ENCODE measurements around the gene TAS1R3.

Gene TAS1R3

DNA sequence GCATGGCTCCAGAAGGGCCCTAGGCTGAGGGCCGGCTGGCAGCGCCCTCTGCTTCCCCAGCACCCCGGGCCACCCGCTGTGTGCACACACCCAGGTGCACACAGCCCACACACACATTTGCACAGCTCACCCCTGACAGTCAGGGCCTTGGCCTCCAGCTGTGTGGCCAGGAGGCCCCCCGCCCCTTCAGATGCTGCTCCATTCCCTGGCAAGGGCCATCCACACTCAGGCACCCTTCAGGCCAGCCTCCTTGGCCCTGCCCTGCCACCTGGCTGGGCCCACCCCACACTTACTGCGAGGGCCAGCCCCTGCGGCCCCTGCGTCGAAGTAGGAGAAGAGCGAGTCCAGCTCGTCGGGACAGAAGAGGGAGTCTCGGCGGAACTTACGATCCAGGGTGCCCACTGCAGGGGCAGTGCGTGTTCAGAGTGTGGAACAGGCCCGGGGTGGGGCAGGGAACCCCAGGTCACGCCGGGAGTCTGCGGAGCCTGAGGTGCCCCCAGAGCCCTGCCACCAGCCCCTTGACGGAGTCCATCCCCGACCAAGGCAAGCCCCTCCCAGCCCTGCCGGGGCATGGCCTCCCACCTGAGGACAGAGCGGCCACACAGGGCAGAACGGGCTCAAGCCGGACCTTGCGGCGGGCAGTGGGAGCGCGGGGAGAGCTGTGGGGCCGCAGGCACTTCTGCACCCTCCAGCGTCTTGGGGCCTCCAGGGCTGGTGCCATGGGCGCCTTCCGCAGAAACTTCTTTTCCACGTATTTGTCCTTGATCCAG is 35.7 kb upstream of the TAS1R3 start:
- no peak for DNase-seq (ENCODE audit: low read depth)

DNA sequence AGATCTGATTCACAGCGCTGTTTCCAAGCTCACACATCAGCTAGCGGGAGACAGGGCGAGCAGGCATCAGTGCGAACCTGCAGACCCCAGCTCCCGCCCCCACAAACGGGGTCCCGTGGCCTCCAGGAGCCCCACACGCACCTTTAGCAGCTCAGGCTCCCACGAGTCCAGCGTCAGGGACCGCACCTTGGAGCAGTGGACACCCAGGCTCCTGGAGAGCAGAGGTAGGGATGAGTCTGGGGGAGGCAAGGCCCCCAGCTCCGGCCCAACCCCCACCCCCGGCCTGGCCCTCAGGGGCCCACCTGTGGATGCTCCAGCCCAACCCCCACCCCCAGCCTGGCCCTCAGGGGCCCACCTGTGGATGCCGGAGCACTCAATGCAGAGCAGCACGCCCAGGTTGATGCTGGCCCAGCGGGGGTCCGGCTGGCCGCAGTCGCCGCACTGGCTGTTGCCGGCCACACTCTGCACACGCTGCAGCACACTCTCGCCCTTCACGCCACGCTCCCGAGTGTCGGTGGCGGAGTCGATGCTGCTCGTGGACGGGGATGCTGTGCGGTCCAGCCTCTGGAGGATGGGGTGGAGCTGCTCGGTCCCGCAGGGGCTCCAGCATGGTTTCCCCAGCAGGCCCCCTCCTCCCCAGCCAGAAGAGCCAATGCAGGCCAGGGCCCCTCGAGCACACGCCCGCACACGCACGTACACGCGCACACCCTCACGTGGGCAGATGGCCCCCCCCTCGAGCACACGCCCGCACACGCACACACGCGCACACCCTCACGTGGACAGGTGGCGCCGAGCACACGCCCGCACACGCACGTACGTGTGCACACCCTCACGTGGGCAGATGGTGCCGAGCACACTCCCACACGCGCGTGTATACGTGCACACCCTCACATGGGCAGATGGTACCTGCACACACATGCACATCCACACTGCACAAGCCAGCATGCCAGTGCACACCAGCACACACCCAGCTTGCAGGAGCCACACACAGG is 34.7 kb upstream of the TAS1R3 start:
- no peak for DNase-seq (ENCODE audit: low read depth)

DNA sequence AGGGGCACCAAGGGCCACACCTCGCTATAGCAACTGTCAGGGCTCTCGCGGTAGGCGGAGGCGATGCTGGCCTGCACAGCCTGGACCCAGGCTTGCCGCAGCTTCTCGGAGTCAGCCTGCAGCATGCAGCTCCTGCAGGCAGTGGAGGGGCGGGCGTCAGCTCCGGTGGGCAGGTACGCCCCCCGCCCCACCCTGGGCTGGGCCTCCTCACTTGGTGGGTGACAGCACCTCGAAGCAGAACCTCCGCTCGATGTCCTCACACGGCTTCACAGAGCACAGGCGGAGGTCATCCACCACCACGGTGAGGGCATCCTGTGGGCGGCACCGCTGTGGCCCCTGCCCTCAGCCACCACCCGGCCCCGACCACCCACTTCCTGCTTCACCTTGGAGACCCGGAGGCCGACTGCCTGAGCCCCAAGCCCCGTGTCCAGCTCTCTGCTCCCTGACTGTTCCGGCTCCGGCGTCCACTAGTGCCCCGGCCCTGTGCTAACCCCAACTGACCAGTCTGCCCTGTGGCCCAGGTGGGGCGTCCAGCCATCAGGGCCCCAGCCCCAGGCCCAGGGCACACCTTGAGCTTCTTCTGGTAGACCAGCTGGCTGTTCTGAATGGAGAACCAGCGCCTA is 33.2 kb upstream of the TAS1R3 start:
- no peak for DNase-seq (ENCODE audit: low read depth)

DNA sequence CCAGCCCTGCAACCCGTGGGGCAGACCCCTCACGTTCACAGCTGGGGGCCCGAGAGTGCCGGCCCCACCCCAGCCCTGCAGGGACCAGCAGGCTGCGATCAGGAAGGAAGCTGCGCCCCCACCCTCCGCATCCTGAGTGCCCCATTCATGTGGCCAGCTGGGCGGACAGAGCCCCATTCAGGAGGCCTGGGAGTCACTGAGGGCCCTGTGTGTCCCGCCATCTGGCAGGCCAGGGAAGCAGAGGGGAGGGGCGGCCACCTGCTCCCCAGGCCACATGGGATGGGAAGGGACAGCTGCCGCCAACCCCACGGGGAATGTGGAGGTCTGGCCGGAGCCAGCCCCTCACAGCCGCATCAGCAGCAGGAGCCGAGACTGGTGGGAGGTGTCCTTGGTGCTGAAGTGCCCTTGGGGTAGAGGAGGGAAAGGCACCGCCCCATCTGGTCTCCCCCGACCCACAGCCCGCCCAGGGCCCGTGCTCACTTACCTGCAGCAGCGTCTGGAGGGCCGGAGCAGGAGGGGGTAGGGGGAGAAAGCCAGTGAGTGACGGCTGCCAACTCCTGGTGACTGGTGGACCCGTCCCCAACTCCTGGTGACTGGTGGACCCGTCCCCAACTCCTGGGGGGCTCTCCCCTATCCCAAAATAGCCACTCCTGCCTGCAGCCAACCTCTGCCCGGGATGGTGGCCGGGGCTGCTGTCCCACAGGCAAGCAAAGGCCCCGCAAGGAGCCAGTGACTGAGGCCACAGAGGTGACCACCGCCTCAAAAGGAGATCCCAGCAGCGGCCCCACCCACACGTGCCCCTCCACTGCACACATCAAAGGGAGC is 32.0 kb upstream of the TAS1R3 start:
- DNase-seq (ENCODE audit: low read depth), result no peak

DNA sequence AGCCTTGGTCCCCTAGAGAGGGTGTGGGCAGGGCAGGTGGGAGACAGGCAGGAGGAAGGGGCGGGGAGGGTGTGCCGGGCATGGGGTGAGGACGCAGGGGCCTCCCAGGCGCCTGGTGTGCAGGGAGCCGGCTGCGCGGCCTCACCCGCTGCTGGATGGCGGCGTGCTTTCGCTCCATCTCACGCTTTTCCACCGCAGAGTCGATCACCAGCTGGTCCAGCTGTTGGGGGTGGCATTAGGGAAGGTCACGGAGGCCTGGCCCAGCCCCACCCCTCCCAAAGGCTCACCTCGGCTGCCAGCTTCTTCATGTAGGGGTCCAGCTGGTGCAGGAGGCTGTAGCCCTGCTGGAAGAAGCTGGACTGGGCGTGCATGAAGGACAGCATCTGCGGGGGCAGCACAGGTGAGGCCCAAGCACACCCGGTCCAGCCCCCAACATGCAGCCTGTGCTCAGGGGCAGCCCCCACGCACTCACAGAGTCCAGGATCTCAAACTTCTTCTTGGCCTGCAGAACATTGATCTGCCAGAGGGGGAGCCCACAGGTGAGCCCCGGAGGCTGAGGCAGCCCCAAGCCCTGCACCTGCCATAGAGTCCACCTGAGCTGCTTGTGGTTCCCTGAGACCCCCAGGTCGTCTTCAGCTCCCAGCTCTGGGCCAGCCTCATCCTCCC is 31.3 kb upstream of the TAS1R3 start:
- no peak for DNase-seq (ENCODE audit: low read depth)

DNA sequence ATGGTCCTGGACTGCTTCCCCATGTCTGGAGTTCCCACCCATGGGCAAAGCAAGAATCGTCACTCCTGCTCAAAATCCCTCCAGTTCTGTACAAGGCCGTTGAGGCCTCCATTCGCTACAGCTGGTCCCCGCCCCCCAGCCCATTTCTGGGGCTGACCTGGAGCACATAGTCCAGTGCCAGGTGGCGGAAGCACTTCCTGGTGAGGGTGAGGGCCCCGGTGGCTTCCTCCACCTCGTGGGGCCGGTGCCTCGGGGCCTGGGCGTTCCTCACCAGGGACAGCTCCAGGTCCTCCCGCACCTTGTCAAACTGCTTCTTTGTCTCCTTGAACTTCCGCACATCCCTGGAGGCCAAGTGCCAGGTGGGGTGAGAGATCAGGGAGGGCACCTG is 30.7 kb upstream of the TAS1R3 start:
- DNase-seq (ENCODE audit: low read depth), result no peak

DNA sequence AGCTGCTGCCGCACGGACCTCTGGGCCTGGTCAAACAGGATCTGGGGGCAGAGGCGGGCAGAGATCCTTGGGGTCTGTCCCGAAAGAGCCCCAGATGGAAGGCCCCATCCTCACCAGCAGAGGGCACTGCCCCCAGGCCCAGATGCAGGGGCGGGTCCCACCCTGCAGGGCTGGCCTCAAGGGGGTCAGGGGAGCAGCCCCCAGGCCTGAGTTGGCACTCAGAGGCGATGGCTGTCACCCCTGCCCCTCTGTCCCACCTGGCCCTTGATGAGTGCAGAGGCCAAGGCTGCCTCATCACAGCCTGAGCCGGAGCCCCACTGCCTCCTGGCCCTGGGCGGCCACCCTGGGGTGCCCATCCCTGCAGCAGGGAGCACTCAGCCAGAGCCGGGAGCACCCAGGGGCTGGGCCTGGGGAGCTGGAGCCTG is 29.1 kb upstream of the TAS1R3 start:
- no peak for DNase-seq (ENCODE audit: low read depth)

DNA sequence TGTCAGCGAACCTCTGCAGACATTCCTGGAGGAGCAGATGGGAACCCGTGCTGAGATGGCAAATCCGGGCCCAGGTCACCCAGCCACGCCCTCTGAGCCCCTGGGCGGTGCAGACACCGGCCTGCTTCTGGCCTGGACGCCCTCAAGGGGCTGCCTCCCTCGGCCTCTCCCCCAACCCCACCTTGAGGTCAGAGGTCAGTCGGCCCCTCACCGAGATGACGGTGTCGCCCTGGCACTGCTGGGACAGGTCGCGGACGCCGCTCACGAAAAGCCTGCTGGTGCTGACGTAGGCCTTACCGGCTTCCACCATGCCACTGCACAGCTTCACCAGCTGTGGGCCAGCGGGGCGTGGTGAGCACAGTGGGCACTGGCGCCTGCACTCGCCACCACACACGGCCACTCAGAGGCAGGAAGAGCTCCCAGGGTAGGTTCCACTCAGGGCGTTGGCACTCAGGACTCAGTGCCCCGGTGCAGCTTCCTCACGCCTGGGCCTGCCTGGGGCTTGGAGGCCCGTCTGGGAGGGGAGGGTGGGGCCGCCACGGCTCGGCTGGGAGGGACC is 28.1 kb upstream of the TAS1R3 start:
- no peak for DNase-seq (ENCODE audit: low read depth)

DNA sequence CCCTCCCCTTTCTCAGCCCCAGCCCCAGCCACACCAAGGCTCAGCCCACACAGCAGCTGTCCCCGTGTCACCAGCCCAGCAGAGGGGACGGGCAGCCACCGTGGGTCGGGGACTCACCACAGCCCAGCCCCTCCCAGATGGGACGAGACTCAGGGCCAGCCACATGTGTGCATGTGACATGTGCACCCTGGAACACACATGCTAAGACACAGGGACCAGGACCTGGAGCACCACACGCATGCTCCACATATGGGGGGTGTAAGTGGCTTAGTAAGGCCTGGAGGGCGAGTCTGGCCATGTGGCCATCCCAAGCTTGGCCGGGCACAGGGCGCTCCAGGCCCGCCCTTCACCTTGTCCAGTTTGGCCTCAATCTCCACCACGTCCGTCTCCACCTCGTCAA is 27.3 kb upstream of the TAS1R3 start:
- no peak for DNase-seq (ENCODE audit: low read depth)

DNA sequence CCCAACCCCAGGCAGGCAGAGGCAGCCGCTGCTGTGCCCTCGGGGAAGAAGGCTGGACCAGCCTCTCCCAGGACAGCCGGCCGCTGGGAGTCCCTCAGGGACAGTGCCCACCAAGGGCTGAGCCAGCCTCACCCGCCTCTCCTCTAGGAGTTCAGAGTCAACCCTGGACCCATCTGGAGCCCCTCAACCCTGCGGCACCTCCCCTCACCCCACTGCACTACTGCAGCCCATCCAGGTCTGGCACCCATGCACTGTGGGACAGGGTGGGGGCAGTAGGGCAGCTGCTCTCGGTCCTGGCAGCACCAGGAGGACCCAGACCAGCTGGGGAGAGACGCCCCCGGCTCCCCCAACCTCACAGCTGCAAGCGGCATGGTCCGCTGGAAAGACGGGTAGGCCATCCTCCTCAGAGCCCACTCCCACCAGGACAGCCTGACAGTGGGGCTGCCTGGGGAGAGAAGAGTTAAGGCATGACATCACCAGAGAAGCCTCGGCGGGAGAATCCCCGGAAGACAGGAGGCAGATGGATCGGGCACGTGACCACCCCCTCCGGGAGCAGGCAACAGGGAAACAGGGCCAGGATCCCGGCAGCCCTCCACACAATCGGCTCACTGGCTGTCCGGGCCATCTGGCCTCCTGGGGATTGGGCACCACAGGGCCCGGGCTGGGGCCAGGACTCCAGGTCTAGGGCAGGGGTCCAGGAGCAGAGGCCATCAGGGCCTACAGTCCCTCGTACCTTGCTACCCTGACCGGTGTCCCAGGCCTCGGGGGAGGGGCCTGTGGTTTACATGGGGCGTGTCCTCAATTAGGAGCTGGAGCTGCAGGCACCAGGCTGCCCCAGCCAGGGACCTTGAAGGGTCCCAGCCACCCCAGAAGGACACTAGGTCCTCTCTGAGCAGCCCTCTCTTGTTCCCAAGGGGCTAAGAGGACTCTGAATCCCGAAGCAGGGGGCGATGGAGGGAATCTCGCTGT is 26.5 kb upstream of the TAS1R3 start:
- no peak for DNase-seq (ENCODE audit: low read depth)

DNA sequence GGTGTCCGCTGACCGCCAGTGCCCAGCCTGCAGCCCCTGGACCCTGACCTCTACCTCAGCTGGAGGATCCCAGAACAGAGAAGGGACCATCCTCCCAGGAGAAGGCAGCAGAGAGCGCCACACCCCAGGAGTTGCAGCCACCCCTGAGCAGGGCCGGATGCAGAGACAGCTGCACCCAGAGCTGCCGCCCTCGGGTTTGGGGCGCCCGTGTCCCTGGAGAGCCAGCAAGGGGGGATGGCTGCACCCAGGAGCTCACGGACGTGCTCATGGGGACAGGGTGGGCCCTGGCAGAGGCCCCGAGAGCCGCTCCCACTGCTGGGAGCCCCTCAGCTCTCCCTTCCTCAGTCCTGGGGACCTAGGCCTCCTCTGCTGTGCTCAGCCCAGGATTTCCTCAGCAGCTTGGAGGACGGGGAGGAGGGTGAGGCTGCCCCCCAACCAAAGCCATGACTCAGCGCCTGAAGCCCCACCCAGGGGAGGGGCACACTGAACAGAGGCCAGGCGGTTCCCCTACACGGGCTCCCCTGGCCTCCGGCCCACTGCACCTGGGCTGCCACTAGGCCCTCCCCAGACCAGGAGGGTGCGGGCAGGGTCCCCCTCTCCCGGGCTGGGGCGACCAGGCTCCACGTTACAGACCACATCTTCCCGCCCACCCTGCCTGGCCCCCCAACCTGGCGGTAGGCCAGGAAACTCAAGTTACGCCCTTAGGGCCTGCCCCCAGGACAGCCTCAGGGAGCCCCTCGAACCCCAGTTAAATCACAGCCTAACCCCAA is 25.6 kb upstream of the TAS1R3 start:
- DNase-seq (ENCODE audit: low read depth), result peak; percentile 61

DNA sequence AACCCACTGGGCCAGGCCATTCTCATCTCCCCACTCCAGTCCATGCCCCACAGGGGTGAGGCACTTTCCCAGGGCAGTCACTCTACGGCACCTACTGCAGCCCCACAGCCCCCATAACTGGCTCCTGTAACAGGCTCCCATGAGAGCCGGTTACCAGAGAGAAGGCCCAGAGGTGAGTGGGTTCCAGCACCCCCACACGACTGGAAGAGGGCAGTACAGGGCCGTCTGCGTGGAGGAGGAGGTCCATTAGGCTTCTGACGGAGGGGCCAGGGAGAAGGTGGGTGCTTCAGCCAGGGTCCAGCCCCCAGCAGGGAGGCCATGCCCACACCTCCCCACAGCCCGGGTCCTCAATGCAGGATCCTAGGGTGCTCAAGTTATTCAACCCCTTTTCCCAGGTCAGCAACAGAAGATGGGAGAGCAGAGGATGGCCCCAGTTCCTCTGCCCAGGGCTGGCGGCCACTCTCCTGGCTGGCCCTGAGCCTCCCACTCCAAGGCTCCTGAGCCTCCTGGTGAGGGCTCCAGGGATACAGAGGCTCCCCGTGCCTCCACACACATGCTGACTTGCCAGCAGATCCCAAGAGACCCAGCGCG is 24.9 kb upstream of the TAS1R3 start:
- no peak for DNase-seq (ENCODE audit: low read depth)

DNA sequence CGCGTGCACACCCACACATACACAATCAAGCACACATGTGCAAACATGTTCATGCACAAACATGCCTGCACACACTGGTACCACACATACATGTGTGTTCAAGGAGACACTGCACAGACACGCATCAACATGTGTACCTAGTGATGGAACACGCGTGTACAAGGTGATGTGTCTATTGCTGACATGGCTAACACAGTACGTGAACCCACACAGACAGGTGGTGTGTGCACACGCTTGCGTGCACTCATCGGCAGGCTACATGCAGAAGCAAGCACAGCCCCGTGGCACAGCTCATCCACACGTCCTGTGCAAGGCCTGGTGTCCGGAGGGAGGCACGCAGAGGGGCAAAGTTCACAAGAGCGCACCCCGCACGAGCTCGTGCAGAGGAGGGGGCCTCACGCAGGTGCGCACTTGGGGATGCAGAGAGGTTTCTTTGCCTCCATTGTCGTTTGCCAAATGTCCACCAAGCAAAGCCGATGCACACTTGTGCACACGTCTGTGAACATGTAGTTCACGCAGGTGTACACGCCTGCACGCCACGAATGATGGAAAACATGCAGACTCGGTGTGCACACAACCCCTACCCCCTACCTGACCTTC is 24.3 kb upstream of the TAS1R3 start:
- DNase-seq (ENCODE audit: low read depth), result no peak

DNA sequence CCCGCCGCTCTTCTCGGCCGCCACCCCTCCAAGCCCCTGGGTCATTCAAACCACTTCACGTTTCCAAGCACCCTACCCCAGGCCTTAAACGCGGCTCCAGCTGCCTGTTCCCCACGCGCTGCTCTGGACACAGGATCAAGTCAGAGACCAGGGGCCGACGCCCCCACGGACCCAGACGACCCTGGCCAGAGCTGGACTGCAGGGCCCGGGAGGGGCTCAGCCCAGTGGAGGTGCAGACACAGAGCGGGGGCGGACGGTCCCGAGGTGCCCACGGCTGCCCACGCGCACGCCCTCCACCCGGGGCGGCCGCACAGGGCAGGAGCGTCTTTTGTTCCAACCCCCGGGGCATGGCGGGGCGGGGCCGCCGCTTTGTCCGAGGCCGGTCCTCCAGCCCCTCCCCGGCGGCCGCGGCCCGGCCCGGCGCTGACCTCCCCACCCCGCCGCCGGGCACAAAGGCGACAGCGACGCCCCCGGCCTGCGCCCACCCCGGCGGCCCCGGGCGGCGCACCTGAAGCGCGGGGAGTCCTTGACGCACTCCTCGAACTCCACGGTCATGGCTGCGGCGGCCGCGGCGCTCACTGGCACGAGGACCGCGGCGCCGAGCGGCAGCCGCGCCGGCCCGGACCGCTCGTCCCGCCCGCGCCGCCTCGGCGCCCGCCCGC is 23.7 kb upstream of the TAS1R3 start:
- no peak for DNase-seq (ENCODE audit: low read depth)

DNA sequence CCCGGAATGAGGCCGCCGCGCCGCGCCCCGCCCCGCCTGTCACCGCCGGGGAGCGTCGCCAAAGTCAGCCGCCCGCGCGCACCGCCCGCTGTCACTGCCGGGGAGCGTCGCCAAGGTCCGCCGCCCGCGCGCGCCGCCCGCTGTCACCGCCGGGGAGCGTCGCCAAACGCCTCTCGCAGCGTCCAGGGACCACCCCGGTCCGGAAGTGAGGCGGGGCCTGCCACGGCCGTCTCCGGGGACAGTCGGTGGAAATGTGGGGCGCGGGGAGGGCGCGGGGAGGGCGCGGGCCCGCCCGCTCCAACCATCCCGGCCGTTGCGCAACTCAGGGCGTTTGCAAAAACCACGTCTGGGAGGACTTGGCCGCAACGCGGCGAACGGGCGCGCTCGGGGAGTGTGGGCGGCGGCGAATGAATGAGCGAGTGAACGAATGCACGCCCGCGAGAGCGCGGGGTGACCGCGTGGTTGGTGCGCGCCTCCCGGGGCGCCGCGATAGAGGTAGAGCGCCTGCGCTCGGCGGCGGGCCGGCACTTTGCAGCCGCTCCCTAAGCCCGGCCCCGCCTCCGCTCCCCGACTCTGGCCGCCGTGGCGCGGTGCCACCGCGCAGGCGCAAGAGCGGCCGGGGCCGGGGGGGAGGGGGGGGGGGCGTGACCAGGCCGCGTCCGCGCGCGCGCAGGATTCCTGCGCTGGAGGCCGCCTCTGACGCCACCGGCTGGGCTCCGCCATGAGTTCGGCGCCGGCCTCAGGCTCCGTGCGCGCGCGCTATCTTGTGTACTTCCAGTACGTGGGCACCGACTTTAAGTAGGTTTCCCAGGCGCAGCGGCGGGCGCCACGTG is 22.9 kb upstream of the TAS1R3 start, which contains the start of the genes ACAP3 and PUSL1:
Gene ACAP3, minus strand, starts transcription at position 8 of the 833 bp plus-strand sequence. CDS start 115 bp downstream, outside the sequence.
Gene PUSL1, plus strand, starts transcription at position 675 of the 833 bp plus-strand sequence. Its CDS starts 47 bp downstream, at position 722.
- DNase-seq (ENCODE audit: low read depth), result peak; percentile 73

DNA sequence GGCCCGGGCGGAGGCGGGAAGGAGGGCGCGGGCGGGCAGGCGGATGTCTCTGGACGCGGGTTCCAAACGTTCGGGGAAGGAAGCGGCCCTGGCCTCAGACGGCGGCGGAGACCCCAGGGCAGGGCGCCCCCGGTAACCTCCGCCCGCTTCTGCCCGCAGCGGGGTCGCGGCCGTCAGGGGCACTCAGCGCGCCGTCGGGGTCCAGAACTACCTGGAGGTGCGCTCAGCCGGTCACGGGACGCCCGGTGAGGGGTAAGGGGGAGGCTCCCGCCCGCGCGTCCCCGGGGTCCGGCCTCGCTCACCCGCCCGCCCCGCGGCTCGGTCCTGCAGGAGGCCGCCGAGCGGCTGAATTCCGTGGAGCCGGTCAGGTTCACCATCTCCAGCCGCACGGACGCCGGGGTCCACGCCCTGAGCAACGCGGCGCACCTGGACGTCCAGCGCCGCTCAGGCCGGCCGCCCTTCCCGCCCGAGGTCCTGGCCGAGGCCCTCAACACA is 22.3 kb upstream of the TAS1R3 start:
- no peak for DNase-seq (ENCODE audit: low read depth)
